GM12878 (cell line): ENCODE measurements around the gene VTI1A. TPM values are rescaled to one million over a fixed set of nuclear protein-coding genes. Genes with fewer than 3 reads are reported as not detected.

Source experiments
- ATAC-seq: fragments of 200-7000 bp; cut with Tn5 transposase; 3 replicates; pipeline ENCODE4 v1.9.1; 2020; ENCODE audit warnings: mild to moderate bottlenecking, moderate library complexity
- BruUV-seq: library from RNA; stranded (reverse); fragments of 400-500 nt; replicated peaks from 2 replicates; lab custom pipeline; 2021; lab: Mats Ljungman, UMichigan
- CTCF ChIA-PET: fragments of 300-600 bp; sonication (Branson Sonifier 250); formaldehyde crosslinking; extraction: SDS; loops from one replicate; lab custom pipeline; 2021; ENCODE audit warnings: inconsistent platforms; lab: Yijun Ruan, JAX
- POLR2A ChIA-PET: fragments of 350-600 bp; formaldehyde crosslinking; extraction: SDS; loops from one replicate; lab custom pipeline; 2021; ENCODE audit warnings: inconsistent platforms; lab: Charles Lee
- RAD21 ChIA-PET: fragments of 300-600 bp; sonication (Branson Sonifier 250); formaldehyde crosslinking; loops from one replicate; lab custom pipeline; 2023; ENCODE audit warnings: antibody characterized with exemption; ENCODE audit not compliant: unreplicated experiment; lab: Charles Lee
- SMC1A ChIA-PET: fragments of 300-600 bp; sonication (Branson Sonifier 250); formaldehyde crosslinking; loops from one replicate; lab custom pipeline; 2023; ENCODE audit not compliant: unreplicated experiment, uncharacterized antibody; lab: Charles Lee
- DNase-seq: peaks from one replicate; pipeline ENCODE4 v3.0.0-alpha.2; 2011; ENCODE audit warnings: low read depth, low spot score
- FAIRE-seq: peaks from 3 replicates; lab custom pipeline; 2011; peaks lifted over from hg19 to GRCh38; lab: Jason Lieb, UNC
- H2AFZ ChIP-seq: 2 replicates; pipeline ENCODE4 v1.6.0; 2011; ENCODE audit warnings: low read depth, low read length, control low read depth; ENCODE audit not compliant: control insufficient read depth
- H3K27ac ChIP-seq: 2 replicates; pipeline ENCODE4 v1.5.1; 2011; ENCODE audit warnings: control low read depth; ENCODE audit not compliant: control insufficient read depth, insufficient read depth
- H3K27me3 ChIP-seq, 2 experiments: replicated peaks in 1 of 2; 2 replicates each; pipeline versions ENCODE4 v1.6.0 to v1.6.1; 2011; ENCODE audit warnings: low read length in 1 of 2; ENCODE audit not compliant: control insufficient read depth in 2 of 2, insufficient read depth in 2 of 2
- H3K36me3 ChIP-seq, 2 experiments: 2 replicates each; pipeline ENCODE4 v1.5.1; 2011; ENCODE audit warnings: low read length in 1 of 2; ENCODE audit not compliant: control insufficient read depth in 2 of 2, insufficient read depth in 2 of 2
- H3K4me1 ChIP-seq: 2 replicates; pipeline ENCODE4 v1.6.1; 2011; ENCODE audit warnings: mild to moderate bottlenecking, low read length, moderate library complexity, mixed read lengths; ENCODE audit not compliant: control insufficient read depth, insufficient read depth
- H3K4me2 ChIP-seq: 2 replicates; pipeline ENCODE4 v1.6.0; 2011; ENCODE audit warnings: control low read depth; ENCODE audit not compliant: control insufficient read depth, insufficient read depth
- H3K4me3 ChIP-seq: fragments of 200-600 bp; sonication (generic); 2 replicates; pipeline ENCODE4 v1.5.1; 2016
- H3K79me2 ChIP-seq: 2 replicates; pipeline ENCODE4 v1.6.0; 2011; ENCODE audit warnings: low read length; ENCODE audit not compliant: control insufficient read depth, insufficient read depth
- H3K9ac ChIP-seq: 2 replicates; pipeline ENCODE4 v1.8.0; 2011; ENCODE audit warnings: low read length, control low read depth, mixed read lengths; ENCODE audit not compliant: control insufficient read depth, insufficient read depth
- H3K9me3 ChIP-seq: replicated peaks from 3 replicates; pipeline ENCODE4 v1.5.1; 2011; ENCODE audit warnings: mild to moderate bottlenecking, low read length; ENCODE audit not compliant: control insufficient read depth, insufficient read depth
- H4K20me1 ChIP-seq: 2 replicates; pipeline ENCODE4 v1.6.0; 2011; ENCODE audit not compliant: control insufficient read depth, insufficient read depth
- EGR1 ChIP-seq, 2 experiments: IDR thresholded peaks; 1 replicate in 1 of 2; 2 replicates in 1 of 2; pipeline ENCODE4 v1.6.1; 2011 to 2012; ENCODE audit warnings: low read depth in 2 of 2, low read length in 2 of 2, borderline replicate concordance in 1 of 2, mild to moderate bottlenecking in 1 of 2, moderate library complexity in 1 of 2
- HCFC1 ChIP-seq: fragments of 150-350 bp; IDR thresholded peaks from 2 replicates; pipeline ENCODE4 v1.6.1; 2014; ENCODE audit warnings: low read length
- IKZF1 ChIP-seq: fragments of 450-650 bp; conservative IDR thresholded peaks from 2 replicates; pipeline ENCODE4 v1.6.1; 2017; ENCODE audit warnings: antibody characterized with exemption, mild to moderate bottlenecking
- JUNB ChIP-seq: IDR thresholded peaks from 2 replicates; pipeline ENCODE4 v1.6.1; 2016; ENCODE audit warnings: antibody characterized with exemption, mild to moderate bottlenecking
- KDM1A ChIP-seq: fragments of 200-600 bp; sonication (generic); IDR thresholded peaks from 2 replicates; pipeline ENCODE4 v1.6.1; 2016; ENCODE audit warnings: borderline replicate concordance
- MAX ChIP-seq: IDR thresholded peaks from 2 replicates; pipeline ENCODE4 v1.6.1; 2012; ENCODE audit warnings: low read depth, low read length, improper control_type of control experiment
- SIX5 ChIP-seq: IDR thresholded peaks from 2 replicates; pipeline ENCODE4 v1.6.1; 2011; ENCODE audit warnings: mild to moderate bottlenecking, low read depth, low read length, moderate library complexity; ENCODE audit not compliant: severe bottlenecking
- SP1 ChIP-seq: IDR thresholded peaks from one replicate; pipeline ENCODE4 v1.6.1; 2011; ENCODE audit warnings: low read depth, low read length
- SPI1 ChIP-seq: IDR thresholded peaks from 2 replicates; pipeline ENCODE4 v1.6.1; 2011; ENCODE audit warnings: low read depth, mild to moderate bottlenecking, low read length, moderate library complexity, borderline replicate concordance; ENCODE audit not compliant: insufficient read depth
- SREBF2 ChIP-seq: IDR thresholded peaks from 2 replicates; pipeline ENCODE4 v1.6.1; 2012; ENCODE audit warnings: mild to moderate bottlenecking, low read length
- WRNIP1 ChIP-seq: IDR thresholded peaks from 2 replicates; pipeline ENCODE4 v1.6.1; 2011; ENCODE audit warnings: low read depth, low read length, improper control_type of control experiment, borderline replicate concordance
- WGBS: methylation state at CpG from one replicate; pipeline ENCODE4 v1.1.6; 2016; ENCODE audit warnings: low lambda C conversion rate; ENCODE audit not compliant: insufficient replicate concordance, insufficient coverage; ENCODE audit errors: missing lambda C conversion rate; 5-methylcytosine and 5-hydroxymethylcytosine counted together
- in situ Hi-C: fragments of 300-500 bp; cut with MboI; formaldehyde crosslinking; loops from 9 replicates; pipeline ENCODE4 v1.14.3; 2018; ENCODE audit warnings: mixed read lengths
- intact Hi-C: fragments of 100-400 bp; cut with micrococcal nuclease; formaldehyde crosslinking; loops from one replicate; pipeline ENCODE4 v1.14.2; 2022; ENCODE audit not compliant: unreplicated experiment
- polyA plus RNA-seq, 11 experiments: library from polyadenylated mRNA; depleted of rRNA in 4 of 11; unstranded in 6 of 11; stranded (reverse) in 5 of 11; fragments of >200 nt; fragmentation: Nextera tagmentation in 4 of 11; fragmentation: Illumina TruSeq in 1 of 11; extraction: Ambion mirVana in 4 of 11; extraction: Trizol in 1 of 11; gene quantifications; 1 replicate in 1 of 11; 2 replicates in 10 of 11; pipeline versions ENCODE4 v1.2.1 to v1.2.3, GENCODE V29; 2011 to 2016; ENCODE audit warnings: inconsistent platforms in 2 of 11, missing spikeins in 2 of 11, low read depth in 1 of 11
- total RNA-seq, 4 experiments: library from RNA; depleted of rRNA in 3 of 4; stranded (reverse); fragments of >200 nt in 3 of 4; fragmentation: Illumina TruSeq in 1 of 4; extraction: Trizol in 1 of 4; gene quantifications; 2 replicates each; pipeline versions ENCODE4 v1.2.1 to v1.2.3, GENCODE V29; 2013 to 2021
- TF ChIP-seq, protein P1 (sequence below): fragments of 450-650 bp; IDR thresholded peaks from 2 replicates; pipeline ENCODE4 v1.6.1; 2016; ENCODE audit warnings: mild to moderate bottlenecking
- TF ChIP-seq, protein P2 (sequence below): fragments of 450-650 bp; IDR thresholded peaks from 2 replicates; pipeline ENCODE4 v1.6.1; 2017; ENCODE audit warnings: antibody characterized with exemption, mild to moderate bottlenecking, moderate library complexity

VTI1A gene
- total and polyA plus RNA-seq, 10 of the 15 experiments (the other 5 are each of a cell fraction or from before 2014, with no cell fraction given): 12.4 to 43.2 (median 27.5) TPM

- DNase-seq (no peak), ATAC-seq (no peak), FAIRE-seq (no peak)
- in situ Hi-C loops: no loop called here
- H3K4me3 ChIP-seq: no peak overlapping the region
- H3K4me1 ChIP-seq: no peaks in the 10 kb centered on the region
- intact Hi-C loops: no loop called here
- no peaks in the 10 kb centered on the region for H3K36me3 ChIP-seq
- H3K9me3 ChIP-seq: no peaks in the 10 kb centered on the region
- POLR2A ChIA-PET: no interaction called here
- no peaks in the 10 kb centered on the region for H3K79me2 ChIP-seq
- CTCF ChIA-PET: no interaction called here
- no TSS peak for BruUV-seq
- H3K27ac ChIP-seq: no peak overlapping the region
- H4K20me1 ChIP-seq: no peaks in the 10 kb centered on the region
- no peaks in the 10 kb centered on the region for H3K27me3 ChIP-seq
- no peak overlapping the region for H3K4me2 ChIP-seq
- WGBS: 96% methylated on average over 8 of the region's 8 CpGs
- H3K9ac ChIP-seq: no peak overlapping the region
- no peak for TF ChIP-seq SIX5
- no peak for TF ChIP-seq MAX
- no peak for TF ChIP-seq EGR1 (IDR thresholded peaks at IDR 0.05; ENCODE audit: borderline replicate concordance in 1 of 2, low read depth in 2 of 2, low read length in 2 of 2)
- TF ChIP-seq JUNB: no peak
- no peak for TF ChIP-seq SREBF2
- no peak for TF ChIP-seq HCFC1
- TF ChIP-seq SP1: no peak
- TF ChIP-seq SPI1: no peak
- TF ChIP-seq, protein P1, sequence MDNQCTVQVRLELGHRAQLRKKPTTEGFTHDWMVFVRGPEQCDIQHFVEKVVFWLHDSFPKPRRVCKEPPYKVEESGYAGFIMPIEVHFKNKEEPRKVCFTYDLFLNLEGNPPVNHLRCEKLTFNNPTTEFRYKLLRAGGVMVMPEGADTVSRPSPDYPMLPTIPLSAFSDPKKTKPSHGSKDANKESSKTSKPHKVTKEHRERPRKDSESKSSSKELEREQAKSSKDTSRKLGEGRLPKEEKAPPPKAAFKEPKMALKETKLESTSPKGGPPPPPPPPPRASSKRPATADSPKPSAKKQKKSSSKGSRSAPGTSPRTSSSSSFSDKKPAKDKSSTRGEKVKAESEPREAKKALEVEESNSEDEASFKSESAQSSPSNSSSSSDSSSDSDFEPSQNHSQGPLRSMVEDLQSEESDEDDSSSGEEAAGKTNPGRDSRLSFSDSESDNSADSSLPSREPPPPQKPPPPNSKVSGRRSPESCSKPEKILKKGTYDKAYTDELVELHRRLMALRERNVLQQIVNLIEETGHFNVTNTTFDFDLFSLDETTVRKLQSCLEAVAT: no peak
- TF ChIP-seq KDM1A: no peak
- TF ChIP-seq IKZF1: no peak
- no peak for TF ChIP-seq WRNIP1
- TF ChIP-seq, protein P2, sequence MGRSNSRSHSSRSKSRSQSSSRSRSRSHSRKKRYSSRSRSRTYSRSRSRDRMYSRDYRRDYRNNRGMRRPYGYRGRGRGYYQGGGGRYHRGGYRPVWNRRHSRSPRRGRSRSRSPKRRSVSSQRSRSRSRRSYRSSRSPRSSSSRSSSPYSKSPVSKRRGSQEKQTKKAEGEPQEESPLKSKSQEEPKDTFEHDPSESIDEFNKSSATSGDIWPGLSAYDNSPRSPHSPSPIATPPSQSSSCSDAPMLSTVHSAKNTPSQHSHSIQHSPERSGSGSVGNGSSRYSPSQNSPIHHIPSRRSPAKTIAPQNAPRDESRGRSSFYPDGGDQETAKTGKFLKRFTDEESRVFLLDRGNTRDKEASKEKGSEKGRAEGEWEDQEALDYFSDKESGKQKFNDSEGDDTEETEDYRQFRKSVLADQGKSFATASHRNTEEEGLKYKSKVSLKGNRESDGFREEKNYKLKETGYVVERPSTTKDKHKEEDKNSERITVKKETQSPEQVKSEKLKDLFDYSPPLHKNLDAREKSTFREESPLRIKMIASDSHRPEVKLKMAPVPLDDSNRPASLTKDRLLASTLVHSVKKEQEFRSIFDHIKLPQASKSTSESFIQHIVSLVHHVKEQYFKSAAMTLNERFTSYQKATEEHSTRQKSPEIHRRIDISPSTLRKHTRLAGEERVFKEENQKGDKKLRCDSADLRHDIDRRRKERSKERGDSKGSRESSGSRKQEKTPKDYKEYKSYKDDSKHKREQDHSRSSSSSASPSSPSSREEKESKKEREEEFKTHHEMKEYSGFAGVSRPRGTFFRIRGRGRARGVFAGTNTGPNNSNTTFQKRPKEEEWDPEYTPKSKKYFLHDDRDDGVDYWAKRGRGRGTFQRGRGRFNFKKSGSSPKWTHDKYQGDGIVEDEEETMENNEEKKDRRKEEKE: no peak
- TF ChIP-seq, all 136 proteins: peak for 0
- RAD21 ChIA-PET: no interaction called here
- H2AFZ ChIP-seq: no peak overlapping the region
- SMC1A ChIA-PET: no interaction called here
These were observed 352.9 kb downstream of the VTI1A start for GRCh38 chr10:112799726-112800510.
